ENCODE data around the gene INPPL1.

The INPPL1 gene

GRCh38 chr11:72209101-72209500 lies 15.5 kb upstream of the INPPL1 start:
- DNase-seq (ENCODE audit: low read depth in 2 of 2, low spot score in 1 of 2), result no peak

- DNase-seq (ENCODE audit: low read depth in 2 of 2, low spot score in 1 of 2), result no peak
Observed at GRCh38 chr11:72216638-72217037, 7.9 kb upstream of the INPPL1 start, which contains the start of gene FOLR2. Gene FOLR2 (plus strand): TSS chr11:72216794. CDS start chr11:72218585, 1,791 bp downstream.

- no peak for DNase-seq (ENCODE audit: low read depth in 2 of 2, low spot score in 1 of 2)
Observed at GRCh38 chr11:72217841-72218240, 6.7 kb upstream of the INPPL1 start.

GRCh38 chr11:72218251-72218745 lies 6.3 kb upstream of the INPPL1 start:
- DNase-seq (ENCODE audit: low read depth in 2 of 2, low spot score in 1 of 2), result no peak

GRCh38 chr11:72220696-72221363 lies 3.7 kb upstream of the INPPL1 start:
- no peak for DNase-seq (ENCODE audit: low read depth in 2 of 2, low spot score in 1 of 2)

GRCh38 chr11:72221386-72222075 lies 3.0 kb upstream of the INPPL1 start:
- no peak for DNase-seq (ENCODE audit: low read depth in 2 of 2, low spot score in 1 of 2)

GRCh38 chr11:72222106-72222891 lies 2.3 kb upstream of the INPPL1 start:
- no peak for DNase-seq (ENCODE audit: low read depth in 2 of 2, low spot score in 1 of 2)

GRCh38 chr11:72222907-72223614 lies 1.5 kb upstream of the INPPL1 start:
- peak; percentile 75 to 88 for DNase-seq (ENCODE audit: low read depth in 2 of 2, low spot score in 1 of 2)

- DNase-seq (ENCODE audit: low read depth in 2 of 2, low spot score in 1 of 2), result peak in 1 of 2 donors; percentile 27
Observed at GRCh38 chr11:72223615-72224563, 678 bp upstream of the INPPL1 start.

- DNase-seq (ENCODE audit: low read depth in 2 of 2, low spot score in 1 of 2), result no peak
Observed at GRCh38 chr11:72225411-72225951, 914 bp downstream of the INPPL1 start.

- DNase-seq (ENCODE audit: low read depth in 2 of 2, low spot score in 1 of 2), result no peak
Observed at GRCh38 chr11:72226701-72227100, 2.1 kb downstream of the INPPL1 start.

GRCh38 chr11:72227316-72228228 lies 3.0 kb downstream of the INPPL1 start:
- no peak for DNase-seq (ENCODE audit: low read depth in 2 of 2, low spot score in 1 of 2)

GRCh38 chr11:72228229-72228843 lies 3.8 kb downstream of the INPPL1 start:
- no peak for DNase-seq (ENCODE audit: low read depth in 2 of 2, low spot score in 1 of 2)

- DNase-seq (ENCODE audit: low read depth in 2 of 2, low spot score in 1 of 2), result no peak
Observed at GRCh38 chr11:72228844-72229231, 4.3 kb downstream of the INPPL1 start.

- DNase-seq (ENCODE audit: low read depth in 2 of 2, low spot score in 1 of 2), result no peak
Observed at GRCh38 chr11:72229336-72229924, 4.9 kb downstream of the INPPL1 start.

- DNase-seq (ENCODE audit: low read depth in 2 of 2, low spot score in 1 of 2), result no peak
Observed at GRCh38 chr11:72229925-72230763, 5.6 kb downstream of the INPPL1 start.

Measured in stimulated activated CD8-positive, alpha-beta memory T cell treated with anti-CD3 and anti-CD28 coated beads, Interleukin-4, amount 100 ng/mL, for 4 hours (primary cell).